B cell (primary cell): ENCODE measurements around the gene RAC2.

Experiments used
- CTCF ChIP-seq: fragments of 200-600 bp; IDR thresholded peaks from one replicate; pipeline ENCODE4 v1.8.0; 2022; ENCODE audit warnings: antibody characterized with exemption, mild to moderate bottlenecking
- EZH2 ChIP-seq: IDR thresholded peaks from 2 replicates; pipeline ENCODE4 v1.6.1; 2012; ENCODE audit warnings: borderline replicate concordance, low read depth, mild to moderate bottlenecking, moderate library complexity, low read length; ENCODE audit not compliant: insufficient read depth, poor library complexity, severe bottlenecking

DNA sequence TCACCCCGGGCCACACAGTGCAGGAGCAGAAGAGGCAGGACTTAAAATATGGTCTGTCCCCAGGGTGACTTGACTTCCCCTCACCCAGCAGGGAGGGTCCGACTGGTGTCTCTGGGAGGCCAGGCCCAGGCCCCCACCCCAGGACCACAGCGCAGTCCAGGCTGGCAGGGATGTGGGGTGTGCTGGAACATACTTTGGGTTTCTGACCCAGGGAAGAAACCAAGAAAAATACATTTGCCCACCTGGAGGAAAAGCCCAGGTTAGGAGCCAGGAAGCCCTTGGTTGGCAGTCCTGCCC is 61.2 kb downstream of the RAC2 start:
- TF ChIP-seq CTCF (no peak), EZH2 (no peak)
